Stimulated activated naive CD8-positive, alpha-beta T cell treated with anti-CD3 and anti-CD28 coated beads, Interleukin-15, Interleukin-2, amounts not matched to agents 100 U/mL and 50 U/mL, for 24 hours (primary cell): ENCODE measurements around the gene SLC39A6.
"Not testable (repeated sequence)": the region's sequence is repeated elsewhere in the genome, so short reads cannot be mapped to it uniquely, and the experiment has no call there.

Source experiments
- ATAC-seq: fragments of 150-1000 bp; cut with Tn5 transposase; one replicate; pipeline ENCODE4 v1.10.0; 2021
- DNase-seq: peaks from one replicate; pipeline ENCODE4 v3.0.0; 2021

SLC39A6 gene

DNA sequence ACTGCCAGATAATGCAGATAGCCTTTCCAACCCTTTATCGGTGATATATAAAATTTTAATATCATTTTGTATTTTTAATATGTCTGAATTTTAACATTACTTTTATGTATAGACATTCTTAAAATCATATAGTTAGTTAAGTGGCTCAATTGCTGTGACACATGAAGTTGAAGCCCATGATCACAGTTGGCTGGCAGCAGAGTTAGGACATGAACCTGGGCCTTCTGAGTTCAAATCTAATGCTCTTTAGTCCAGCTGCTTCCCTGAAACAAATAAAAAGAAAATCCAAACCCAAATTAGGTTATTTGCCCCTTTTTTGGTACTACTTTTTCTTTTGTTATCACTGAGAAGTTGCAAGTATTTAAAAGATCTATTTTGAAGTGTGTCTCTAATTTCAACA is 6.1 kb upstream of the SLC39A6 start:
- no peak for DNase-seq
- ATAC-seq, result no peak

DNA sequence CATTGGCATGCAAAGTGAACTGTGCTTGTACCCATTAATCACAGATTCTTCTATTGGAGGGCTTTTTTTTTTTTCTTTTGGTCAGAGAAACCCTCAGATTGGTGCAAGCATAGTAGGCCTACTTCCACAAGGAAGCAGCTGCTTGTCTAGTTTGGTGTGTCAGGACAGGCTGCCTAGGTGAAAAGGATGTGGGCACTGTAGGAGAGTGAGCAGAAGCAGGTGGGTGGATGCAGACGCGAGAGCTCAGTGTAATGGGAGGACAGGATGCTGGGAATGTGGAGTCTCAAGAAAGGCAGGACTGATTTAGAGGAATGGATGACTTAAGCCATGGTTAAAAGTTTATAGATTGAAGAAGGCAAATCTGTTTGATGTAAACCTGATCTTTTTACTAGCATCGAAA is 3.6 kb upstream of the SLC39A6 start:
- ATAC-seq (no peak), DNase-seq (no peak)

DNA sequence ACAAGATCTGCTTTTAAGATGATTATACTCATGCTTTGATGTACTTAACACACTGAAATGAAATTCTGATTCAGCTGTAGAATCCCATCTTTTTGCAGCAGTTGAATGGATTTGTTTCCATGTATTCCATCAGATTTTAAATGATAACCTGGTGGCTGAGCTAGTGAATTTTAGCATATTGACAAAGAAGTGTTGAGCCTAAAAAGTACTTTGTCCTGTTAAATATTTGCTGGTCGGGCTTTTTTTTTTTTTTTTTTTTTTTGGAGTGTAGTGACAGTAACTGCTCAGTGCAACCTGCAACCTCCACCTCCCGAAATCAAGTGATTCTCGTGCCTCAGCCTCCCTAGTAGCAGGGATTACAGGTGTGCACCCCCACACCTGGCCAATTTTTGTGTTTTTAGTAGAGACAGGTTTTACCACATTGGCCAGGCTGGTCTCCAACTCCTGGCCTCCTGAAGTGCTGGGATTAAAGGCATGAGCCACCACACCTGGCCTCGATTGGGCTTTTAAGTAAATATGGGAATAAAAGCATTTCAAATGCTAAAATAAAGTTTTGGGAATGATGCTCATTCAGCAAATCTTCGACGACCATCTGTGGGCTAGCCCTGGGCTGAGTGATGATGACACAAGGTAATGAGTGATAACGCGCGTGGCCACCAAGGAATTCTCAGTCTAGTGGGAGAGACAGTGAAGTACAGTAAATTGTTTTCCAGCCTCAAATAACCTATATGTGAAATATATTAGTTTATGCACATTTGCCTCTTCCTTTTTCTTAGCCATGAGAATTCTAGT is 2.7 kb upstream of the SLC39A6 start:
- ATAC-seq (no peak), DNase-seq (no peak)

DNA sequence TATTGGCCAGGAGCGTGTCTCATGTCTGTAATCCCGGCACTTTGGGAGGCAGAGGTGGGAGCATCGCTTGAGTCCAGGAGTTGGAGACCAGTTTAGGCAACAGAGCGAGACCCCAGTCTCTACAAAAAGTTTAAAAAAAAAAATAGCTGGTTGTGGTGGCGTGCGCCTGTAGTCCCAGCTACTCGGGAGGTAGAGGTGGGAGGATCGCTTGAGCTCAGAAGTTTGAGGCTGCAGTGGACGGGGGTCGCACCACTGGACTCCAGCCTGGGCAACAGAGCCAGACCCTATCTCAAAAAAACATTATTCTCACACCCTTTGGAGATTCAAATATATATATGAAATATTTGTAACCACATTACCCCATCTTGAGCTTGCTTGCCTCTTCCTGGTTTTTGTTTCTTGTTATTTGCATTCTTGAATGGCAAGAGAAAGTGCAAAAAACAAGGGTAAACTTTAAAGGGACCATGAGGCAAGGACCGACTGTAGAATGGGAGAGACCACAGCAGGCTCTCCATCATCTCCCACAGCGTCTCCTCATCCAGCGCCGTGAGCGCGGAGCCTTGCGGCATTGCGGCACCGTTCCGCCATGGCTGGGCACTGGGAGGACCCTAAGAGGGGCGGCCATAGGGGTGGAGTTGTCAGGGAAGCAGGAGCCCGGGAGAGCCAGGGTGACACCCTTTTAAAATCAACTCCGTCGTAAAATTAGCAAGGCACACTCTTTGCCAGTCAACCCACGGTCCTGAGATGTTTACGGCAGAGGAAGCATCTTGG is 1.9 kb upstream of the SLC39A6 start:
- no peak for ATAC-seq

DNA sequence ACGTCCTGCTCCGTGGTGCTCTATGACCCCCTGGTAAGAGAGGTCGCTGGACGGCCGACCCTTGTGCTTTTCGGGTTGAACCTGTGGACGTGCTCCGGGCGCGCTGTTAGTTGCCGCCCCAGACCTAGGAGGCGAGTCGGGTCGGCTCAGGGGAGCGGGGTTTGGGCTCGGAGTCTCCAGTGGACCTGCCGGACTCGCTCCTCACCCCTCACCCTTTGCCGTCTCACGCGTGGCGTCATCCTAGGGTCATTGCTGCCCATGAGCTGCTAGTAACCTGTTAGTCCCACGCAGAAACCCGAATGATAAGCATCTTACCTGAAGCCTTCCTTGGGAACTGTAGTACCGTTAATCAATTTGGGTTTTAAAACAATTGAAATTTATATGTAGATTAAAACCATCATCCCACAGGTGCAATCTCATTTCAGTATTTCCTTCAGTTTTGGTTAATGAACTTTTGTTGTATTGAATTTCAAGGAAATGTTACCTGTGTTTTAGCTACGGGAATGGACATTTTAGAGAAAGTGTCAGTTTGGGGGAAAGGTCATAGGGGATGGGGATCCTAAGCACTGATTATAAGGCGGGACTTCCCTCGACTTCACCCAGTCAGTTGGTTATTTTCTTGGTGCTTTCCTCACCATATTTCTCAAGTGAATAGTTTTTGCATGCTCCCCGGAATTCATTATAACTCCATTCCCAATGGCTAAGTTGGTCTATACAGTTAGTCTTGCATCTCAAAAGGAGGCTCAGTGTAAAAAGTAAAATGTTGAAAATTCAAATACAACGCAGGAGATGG is 1.1 kb upstream of the SLC39A6 start:
- ATAC-seq (peak; percentile 3), DNase-seq (no peak)

More for the DNA sequence above, 1.9 kb upstream of the SLC39A6 start:
- DNase-seq, result no peak

DNA sequence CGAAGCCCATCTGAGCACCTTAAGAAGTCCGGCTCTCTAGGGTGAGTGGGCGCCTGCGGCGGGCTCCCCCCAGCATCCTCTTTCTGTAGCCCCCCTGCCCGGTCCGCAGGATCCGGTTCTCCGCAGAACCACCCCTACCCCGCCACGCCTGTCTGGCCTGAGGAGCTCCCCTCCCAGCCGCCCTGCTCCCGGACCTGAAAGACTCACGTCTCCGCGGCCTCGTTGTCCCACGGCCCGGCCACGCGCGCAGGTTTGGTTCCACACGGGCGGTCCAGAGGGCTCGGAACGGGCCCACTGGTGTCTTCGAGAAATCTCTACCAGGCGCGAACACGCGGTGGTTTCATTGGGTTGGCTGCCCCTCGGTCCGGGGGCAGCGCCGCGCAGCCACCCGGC is 237 bp downstream of the SLC39A6 start:
- DNase-seq, result no peak
- peak; percentile 5 for ATAC-seq

DNA sequence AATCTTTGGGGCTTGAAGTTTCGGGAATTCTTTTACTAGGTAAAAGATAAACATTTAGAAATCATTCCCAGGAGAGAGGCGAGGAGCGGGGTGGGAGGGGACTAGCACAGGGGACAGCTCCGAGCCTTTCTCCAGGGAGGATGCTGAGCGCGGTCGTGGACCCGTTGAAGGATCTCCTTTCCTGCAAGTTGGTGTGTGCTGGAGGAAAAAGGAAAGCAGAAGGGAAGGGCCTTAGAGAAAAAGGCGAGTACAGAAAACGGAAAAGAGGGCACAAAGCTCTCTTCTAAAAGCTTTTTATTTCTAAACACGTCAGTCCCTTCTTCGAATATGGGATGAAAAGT is 640 bp downstream of the SLC39A6 start:
- DNase-seq (peak; percentile 22), ATAC-seq (no peak)

DNA sequence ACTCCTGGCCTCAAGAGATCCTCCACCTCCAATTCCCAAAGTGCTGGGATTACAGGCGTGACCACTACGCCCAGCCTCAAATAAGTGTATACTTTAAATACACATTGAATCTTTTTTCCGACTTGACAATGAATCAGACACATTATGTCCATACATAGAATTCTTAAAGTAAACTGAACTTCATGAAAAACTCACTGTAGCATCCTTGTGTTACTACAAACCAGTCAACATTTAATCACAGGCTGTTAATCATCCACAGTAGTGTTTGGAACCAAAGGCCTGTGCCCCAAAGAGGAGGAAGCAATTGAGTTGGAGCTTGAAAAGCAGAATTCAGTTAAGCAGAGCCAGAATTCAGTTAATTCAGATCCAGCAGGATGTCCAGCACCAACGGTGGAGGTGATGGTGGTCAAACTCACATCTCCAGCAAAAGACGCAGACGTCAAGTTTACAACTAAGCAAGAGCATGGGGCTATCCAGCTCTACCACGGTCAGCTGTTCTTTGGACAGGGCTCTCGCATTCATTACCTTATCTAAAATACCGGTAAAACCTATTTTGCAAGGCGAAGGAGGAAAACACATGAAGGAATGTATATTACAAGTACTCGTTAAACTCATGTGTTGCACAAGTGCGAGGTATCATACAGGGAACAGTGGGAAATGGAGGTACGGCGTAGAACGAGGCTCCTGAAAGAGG is 1.2 kb downstream of the SLC39A6 start:
- ATAC-seq, result no peak
- DNase-seq, result no peak

DNA sequence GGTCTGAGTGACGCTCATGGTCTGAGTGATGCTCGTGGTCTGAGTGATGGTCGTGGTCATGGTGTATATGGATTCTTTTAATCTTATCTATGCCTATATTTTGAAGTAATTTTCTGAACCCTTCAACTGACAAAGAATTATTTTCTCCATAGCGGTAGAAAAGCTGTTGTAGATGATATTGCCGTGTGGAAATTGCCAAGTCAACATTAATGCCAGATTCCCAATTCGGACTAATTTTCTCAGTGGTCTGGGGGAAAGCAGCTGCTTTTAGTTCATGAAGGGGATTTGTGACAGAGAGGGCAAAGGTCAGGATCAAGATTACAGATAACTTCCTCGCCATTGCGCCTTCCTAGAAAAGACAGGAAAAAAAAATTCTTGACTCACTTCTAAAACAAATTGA is 2.5 kb downstream of the SLC39A6 start:
- no peak for ATAC-seq

DNA sequence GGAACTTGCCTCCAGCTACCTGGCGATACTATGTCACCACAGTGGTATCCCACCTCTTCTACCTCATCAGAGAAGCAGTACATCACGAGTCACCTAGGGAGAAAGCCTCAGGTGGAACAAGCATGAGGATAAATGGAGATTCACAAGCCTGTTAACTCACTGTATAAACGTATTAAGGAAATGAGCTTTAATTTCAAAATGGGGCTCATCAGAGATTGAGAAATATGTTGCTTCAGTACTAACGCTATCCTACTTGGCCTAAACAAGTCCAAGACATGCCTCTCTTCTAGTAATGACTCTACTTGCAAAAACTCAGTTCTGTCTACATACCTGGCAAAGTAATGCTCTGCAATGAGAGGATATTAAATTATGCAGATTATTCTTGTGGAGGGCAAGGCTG is 4.3 kb downstream of the SLC39A6 start:
- ATAC-seq (no peak), DNase-seq (no peak)

More for the DNA sequence above, 2.5 kb downstream of the SLC39A6 start:
- DNase-seq, result no peak

DNA sequence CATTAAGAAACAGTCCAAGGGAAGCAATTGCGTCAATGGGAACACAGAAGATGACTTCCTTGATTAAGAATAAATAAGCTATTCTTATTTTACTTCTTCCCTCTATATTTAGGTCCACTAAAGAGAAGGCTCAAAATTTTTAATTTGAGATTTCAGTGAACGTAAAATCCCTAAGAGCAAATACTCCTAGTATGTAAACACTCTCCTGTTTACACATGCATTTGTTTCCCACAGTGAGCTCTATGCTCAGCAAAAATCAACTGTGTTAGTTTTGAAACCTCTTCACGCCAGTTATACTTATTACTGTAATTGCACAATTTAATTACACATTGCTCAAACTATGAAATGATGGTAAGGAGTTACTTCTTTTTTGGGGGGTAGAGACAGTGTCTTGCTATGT is 8.8 kb downstream of the SLC39A6 start:
- no peak for ATAC-seq

DNA sequence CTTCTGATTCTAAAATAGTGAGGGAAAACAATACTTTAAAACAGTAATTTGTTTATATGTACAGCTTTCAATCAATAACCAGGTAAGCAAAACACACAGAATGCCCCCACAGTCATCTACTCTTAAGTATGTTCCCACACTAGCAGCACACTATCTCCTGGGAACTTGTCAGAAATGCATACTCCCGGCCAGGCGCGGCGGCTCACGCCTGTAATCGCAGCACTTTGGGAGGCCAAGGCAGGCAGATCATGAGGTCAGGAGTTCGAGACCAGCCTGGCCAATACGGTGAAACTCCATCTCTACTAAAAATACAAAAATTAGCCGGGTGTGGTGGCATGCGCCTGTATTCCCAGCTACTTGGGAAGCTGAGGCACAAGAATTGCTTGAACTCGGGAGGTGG is 12.4 kb downstream of the SLC39A6 start:
- DNase-seq, ATAC-seq: not testable (repeated sequence)

More for the DNA sequence above, 8.8 kb downstream of the SLC39A6 start:
- no peak for DNase-seq

DNA sequence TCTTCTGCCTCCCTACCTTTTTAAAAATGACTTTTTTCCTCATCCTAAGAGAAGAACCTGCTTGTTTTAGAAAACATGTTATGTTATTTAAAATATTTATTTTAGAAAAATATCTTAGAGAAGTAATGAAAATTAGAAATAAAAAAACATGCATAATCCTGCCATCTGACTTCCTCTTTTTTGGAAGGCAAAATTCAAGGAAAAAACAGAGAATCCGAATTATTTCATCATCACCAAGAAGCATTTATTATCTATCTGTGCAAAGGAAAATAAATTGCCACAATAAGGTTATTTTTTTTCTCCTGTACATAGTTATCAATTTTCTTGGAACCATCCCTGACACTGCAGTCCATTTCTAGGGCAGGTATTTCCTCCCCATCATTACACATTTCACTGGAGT is 14.4 kb downstream of the SLC39A6 start:
- ATAC-seq, result no peak
- no peak for DNase-seq

DNA sequence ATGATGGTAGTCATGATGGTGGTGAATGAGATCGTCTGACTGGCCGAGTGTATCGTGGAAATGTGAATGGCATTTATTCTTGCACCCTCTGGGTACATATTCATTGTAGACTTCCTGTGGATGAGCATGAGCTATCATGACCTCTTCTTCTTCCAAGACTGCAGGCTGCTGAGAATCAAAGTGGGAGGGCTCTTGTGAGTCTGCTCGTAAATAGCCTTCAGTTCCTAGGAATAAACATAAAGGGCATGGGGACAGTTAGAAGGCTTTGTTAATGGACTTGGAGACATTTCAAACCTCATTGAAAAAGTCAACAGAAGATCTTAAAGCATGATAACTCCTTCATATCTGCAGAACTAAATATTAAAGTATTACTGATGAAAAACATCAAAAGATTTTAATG is 14.9 kb downstream of the SLC39A6 start:
- no peak for DNase-seq
- ATAC-seq, result no peak

DNA sequence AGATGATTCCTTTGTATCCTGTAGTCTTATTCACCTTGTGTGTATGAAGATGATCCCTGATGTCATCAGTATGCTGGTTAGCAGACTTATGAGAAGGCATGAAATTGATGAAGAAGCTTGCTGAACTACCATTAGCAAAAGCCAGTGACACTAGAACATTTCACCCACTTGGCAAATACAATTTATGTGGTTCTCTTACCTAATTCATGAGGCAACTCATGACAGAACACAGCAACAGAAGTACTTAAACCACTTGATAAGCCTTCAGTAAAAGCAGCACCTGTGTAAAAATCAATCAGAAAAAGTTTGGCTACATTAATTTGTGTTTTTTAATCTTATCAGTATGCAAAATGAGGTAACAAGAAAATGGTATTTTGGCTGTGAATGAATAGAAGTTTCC is 16.8 kb downstream of the SLC39A6 start:
- DNase-seq, result no peak
- ATAC-seq, result no peak

DNA sequence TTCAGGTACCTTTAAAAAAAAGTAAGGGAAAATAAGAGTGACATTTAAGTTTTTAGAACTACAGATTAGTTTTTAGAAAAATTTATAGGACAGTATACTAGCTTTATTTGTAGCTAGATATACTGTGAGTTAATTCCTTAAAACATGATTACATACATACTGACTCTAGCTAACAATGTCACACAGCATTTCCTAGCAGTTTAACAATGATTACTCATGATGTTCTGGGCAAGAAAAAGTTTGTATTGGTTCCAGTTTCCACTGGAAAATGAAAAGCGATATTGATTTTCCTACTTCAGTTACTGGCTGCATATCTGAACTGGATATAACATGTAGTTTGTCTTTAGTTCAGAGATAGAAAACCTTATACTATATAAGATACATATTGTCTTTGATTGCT is 19.4 kb downstream of the SLC39A6 start:
- no peak for ATAC-seq
- DNase-seq, result no peak

DNA sequence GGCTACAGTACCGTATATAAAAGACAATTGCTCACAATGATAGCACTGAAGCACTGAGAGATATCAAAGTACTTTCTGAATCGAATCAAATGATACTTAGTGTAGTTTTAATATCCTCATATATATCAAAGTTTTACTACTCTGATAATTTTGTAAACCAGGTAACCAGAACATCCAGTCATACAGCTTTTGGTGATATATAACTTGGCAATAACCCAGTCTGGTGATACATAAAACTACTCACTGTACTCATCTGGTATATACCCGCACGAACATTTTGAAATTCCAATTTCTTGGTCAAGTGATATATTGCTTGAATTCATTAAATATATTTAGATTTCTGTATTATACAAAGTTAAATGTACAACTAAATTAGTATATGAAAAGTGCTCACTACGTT is 20.5 kb downstream of the SLC39A6 start:
- ATAC-seq (no peak), DNase-seq (no peak)

DNA sequence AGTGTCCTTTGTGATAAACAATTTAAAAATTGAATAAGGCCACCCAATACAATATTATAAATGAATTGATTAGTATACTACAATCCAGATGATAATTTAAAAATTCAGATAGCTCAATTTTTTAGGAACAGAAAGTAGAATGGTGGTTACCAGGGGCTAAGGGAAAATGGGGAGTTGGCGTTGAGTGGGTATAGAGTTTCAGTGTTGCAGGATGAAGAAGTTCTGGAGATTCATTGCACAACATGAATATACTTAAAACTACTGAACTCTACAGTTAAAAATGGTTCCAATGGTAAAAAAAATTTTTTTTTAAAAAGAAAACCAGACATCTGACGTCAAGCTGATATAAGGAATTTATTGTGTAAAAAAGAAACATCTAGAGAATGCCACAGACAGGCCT is 20.9 kb downstream of the SLC39A6 start:
- DNase-seq (no peak), ATAC-seq (no peak)

DNA sequence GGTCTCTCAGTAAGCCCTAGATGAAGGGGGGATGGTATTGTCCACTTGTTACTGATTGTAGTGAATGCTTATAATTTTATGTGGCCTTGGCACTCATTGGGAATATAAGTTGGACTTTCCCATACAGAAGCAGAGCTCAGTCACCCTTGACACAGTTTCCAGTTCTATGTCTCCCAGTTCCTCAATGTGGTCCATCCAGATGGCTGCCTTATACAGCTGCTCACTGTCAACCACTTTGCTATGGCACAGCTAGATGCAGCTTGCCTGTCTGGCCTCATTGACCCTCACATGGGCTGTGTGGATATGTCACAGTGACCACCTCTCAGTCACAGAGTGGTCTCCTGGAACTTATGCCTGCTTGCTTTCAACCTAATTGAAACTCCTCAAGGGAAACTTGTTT is 21.7 kb downstream of the SLC39A6 start:
- ATAC-seq (no peak), DNase-seq (no peak)

DNA sequence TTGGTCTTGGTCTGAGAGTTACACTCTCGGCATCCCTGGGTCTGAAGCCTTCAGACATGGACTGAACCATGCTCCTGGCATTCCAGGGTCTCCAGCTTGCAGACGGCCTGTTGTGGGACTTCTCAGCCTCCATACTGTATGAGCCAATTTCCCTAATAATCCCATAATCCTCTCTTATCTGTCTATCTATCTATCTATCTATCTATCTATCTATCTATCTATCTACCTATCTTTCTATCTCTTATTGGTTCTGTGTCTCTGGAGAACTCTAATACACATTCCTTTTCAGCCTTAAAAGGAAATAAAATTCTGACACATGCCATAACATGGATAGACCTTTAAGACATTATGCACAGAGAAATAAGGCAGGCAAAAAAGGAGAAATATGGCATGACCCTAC is 24.4 kb downstream of the SLC39A6 start:
- ATAC-seq, result no peak
- no peak for DNase-seq

DNA sequence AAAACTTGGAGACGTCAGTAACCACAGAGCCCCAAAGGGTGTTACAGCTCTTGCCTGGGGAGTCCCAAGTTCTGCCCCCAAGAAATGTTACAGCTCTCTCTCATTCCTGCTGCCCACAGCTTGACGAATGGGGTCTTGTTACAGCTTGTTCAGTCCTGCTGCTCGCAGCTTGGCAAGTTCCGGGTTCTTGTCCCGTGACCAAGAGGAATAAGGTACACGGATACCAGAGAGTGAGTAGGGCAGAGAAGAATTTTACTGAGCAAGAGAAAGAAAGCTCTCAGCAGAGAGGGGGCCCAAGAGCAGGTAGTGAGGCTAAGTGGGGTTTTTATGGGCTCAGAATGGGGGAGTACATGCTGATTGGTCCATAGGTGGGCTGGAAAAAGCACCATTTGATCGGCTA is 27.2 kb downstream of the SLC39A6 start:
- no peak for ATAC-seq
- DNase-seq, result no peak

DNA sequence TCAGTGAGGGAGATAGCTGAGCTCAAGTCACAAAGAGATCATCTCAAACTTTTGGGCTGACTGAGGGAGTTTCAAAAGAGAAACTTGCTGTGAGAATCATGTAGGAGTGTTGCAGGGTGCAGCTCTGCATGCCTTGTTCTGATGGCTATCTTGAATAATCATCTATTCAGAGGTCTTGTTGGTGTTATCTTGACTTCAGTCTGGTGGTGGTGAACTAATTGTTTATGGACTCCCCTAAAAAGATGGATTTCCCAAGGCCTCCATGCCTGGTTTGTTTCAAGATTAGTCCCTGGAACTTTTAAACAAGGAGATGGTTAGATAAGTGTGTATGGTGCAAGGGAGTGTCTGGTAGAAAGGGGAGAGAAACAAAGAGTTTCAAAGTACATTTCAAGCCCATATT is 29.8 kb downstream of the SLC39A6 start:
- DNase-seq, result no peak
- ATAC-seq, result no peak
